Ovary (tissue), 9 donors: ENCODE measurements around the gene AP2A2. TPM values are rescaled to one million over a fixed set of nuclear protein-coding genes. Genes with fewer than 3 reads are reported as not detected.

Experiments
- DNase-seq, 5 donors: peaks; one replicate each; pipeline ENCODE4 v3.0.0-alpha.2; 2019 to 2020
- H3K27ac ChIP-seq, 2 donors: fragments of 200-600 bp; one replicate each; pipeline versions ENCODE4 v1.5.1 to v1.8.0; 2019 to 2022
- H3K27me3 ChIP-seq: fragments of 200-600 bp; one replicate; pipeline ENCODE4 v1.8.0; 2022
- H3K36me3 ChIP-seq: fragments of 200-600 bp; sonication (generic); one replicate; pipeline ENCODE4 v1.5.1; 2019
- H3K4me1 ChIP-seq: one replicate; pipeline ENCODE4 v1.8.1; 2013; ENCODE audit warnings: mild to moderate bottlenecking, moderate library complexity; ENCODE audit not compliant: insufficient read depth
- H3K4me3 ChIP-seq: fragments of 200-600 bp; sonication (generic); one replicate; pipeline ENCODE4 v1.5.1; 2017
- H3K9me3 ChIP-seq, 2 donors: fragments of 200-600 bp in 1 of 2; sonication (generic) in 1 of 2; one replicate each; pipeline versions ENCODE4 v1.5.1 to v1.8.1; 2013 to 2019; ENCODE audit warnings: mild to moderate bottlenecking in 1 of 2, moderate library complexity in 1 of 2
- EP300 ChIP-seq: sonication (generic); formaldehyde crosslinking; IDR thresholded peaks from one replicate; pipeline ENCODE4 v1.6.1; 2017; ENCODE audit warnings: antibody characterized with exemption
- POLR2A ChIP-seq: fragments of 450-650 bp; IDR thresholded peaks from one replicate; pipeline ENCODE4 v1.6.1; 2017; ENCODE audit warnings: antibody characterized with exemption, mild to moderate bottlenecking, moderate library complexity
- WGBS, 3 donors: extraction: QIAGEN DNeasy Blood & Tissue Kit in 1 of 3; methylation state at CpG; one replicate each; pipeline versions ENCODE4 v1.1.5 to v1.1.7; 2013 to 2017; 5-methylcytosine and 5-hydroxymethylcytosine counted together
- intact Hi-C, 4 donors: fragments of 100-400 bp; cut with DNase I; formaldehyde crosslinking; loops; one replicate each; pipeline versions ENCODE4 v1.11.0 to v1.15.1; 2022 to 2023
- polyA plus RNA-seq, 2 donors: library from polyadenylated mRNA; stranded (reverse); fragments of 200-250 nt in 1 of 2; fragments of 350-450 nt in 1 of 2; fragmentation: Illumina TruSeq in 1 of 2; extraction: RNeasy Lipid Tissue Mini Kit (QIAGEN cat#74804) in 1 of 2; gene quantifications; one replicate each; pipeline ENCODE4 v1.2.3, GENCODE V29; 2013 to 2014
- total RNA-seq, 7 donors: library from RNA; depleted of rRNA in 2 of 7; stranded (reverse); fragments of >200 nt in 2 of 7; fragmentation: NEBNext Ultra II Directional in 3 of 7; extraction: Animal tissue kit (Norgen Biotek cat#: 25700) in 3 of 7; gene quantifications; one replicate each; pipeline versions ENCODE4 v1.1.0 to v1.2.4, GENCODE V29; 2016 to 2023
- TF ChIP-seq, protein P1 (sequence below), 3 donors: fragments of 450-650 bp in 2 of 3; fragments of 200-600 bp in 1 of 3; IDR thresholded peaks; one replicate each; pipeline versions ENCODE4 v1.5.1 to v1.8.0; 2016 to 2022; ENCODE audit warnings: antibody characterized with exemption in 3 of 3, mild to moderate bottlenecking in 1 of 3
- donor health status: DM: no; HTN: no; CAD: no; lungs with moderate emphysema.
- donor health status: DM: no; HTN: no; CAD: no.
- donor health status: Bipolar disorder and iron deficiency.
- donor health status: DM: yes; HTN: yes; CAD: no.
- donor health status: DM: no; HTN: no; CAD: no.
- donor health status: DM: yes; HTN: yes; CAD: no.

AP2A2 gene
- total and polyA plus RNA-seq, 9 donors = 27.7 to 151 (median 54.0) TPM

DNA sequence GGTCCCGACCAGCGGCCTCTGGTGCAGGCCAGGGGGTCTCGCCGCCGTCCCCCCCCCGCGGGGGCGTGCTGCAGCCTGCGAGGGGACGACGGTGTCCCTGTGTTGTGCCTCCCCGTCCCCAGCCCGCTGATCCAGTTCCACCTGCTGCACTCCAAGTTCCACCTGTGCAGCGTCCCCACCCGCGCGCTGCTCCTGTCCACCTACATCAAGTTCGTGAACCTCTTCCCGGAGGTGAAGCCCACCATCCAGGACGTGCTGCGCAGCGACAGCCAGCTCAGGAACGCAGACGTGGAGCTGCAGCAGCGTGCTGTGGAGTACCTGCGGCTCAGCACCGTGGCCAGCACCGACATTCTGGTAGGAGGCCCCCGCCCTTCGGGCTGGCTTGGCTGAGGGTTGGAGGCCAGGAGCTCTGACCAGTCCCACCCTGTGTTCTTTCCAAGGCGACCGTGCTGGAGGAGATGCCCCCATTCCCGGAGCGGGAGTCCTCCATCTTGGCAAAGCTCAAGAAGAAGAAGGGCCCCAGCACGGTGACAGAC lies 68.0 kb downstream of the AP2A2 start:
- H3K36me3 ChIP-seq = no peaks in the 10 kb centered on the region
- H3K9me3 ChIP-seq = no peaks in the 10 kb centered on the region

DNA sequence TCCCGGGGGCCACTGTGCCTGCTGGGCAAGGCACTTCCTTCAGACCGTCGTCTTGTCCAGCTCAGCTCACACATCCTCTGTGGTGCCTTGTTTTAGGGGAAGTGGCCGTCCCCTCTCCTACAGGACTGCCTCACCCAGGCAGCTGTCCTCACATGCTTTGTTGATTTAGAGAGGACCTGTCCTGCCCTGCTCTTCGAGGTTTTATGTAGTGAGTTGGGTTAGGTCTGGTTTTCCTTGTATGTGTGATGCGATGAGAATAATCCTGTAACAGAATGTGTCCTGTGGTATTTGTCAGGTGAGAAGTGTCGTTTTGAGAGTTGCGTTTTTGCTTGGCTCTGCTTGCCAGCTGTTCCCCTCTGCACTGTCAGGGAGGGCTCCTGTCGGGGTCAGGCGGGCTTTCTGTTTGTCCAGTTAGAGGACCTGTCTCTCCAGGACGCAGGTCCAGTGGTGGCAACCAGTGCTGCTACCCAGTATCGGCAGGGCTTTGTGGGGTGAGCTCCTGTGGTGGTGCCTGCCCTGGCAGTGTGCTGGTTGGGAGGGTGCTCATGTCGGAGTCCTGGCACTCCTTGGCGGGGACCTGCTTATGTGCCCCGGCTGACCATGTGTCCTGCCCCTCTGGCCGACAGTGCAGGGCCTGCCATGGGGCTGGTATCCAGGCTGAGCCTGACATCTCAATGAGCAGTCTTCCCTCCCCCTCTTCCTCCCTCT lies 69.5 kb downstream of the AP2A2 start:
- 76 to 87% (median 82%) methylated on average over 14 to 16 of the region's 16 CpGs for WGBS, 3 donors
- H3K27me3 ChIP-seq = no peaks in the 10 kb centered on the region
- H3K4me1 ChIP-seq = no peaks in the 10 kb centered on the region
- no peaks in the 10 kb centered on the region for H3K36me3 ChIP-seq
- no peak overlapping the region for H3K4me3 ChIP-seq
- intact Hi-C loops = no loop called here
- no peak for DNase-seq
- TF ChIP-seq POLR2A (no peak), EP300 (no peak)
- TF ChIP-seq, protein P1, sequence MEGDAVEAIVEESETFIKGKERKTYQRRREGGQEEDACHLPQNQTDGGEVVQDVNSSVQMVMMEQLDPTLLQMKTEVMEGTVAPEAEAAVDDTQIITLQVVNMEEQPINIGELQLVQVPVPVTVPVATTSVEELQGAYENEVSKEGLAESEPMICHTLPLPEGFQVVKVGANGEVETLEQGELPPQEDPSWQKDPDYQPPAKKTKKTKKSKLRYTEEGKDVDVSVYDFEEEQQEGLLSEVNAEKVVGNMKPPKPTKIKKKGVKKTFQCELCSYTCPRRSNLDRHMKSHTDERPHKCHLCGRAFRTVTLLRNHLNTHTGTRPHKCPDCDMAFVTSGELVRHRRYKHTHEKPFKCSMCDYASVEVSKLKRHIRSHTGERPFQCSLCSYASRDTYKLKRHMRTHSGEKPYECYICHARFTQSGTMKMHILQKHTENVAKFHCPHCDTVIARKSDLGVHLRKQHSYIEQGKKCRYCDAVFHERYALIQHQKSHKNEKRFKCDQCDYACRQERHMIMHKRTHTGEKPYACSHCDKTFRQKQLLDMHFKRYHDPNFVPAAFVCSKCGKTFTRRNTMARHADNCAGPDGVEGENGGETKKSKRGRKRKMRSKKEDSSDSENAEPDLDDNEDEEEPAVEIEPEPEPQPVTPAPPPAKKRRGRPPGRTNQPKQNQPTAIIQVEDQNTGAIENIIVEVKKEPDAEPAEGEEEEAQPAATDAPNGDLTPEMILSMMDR (IDR thresholded peaks at IDR 0.05) = no peak
- H3K9me3 ChIP-seq = no peaks in the 10 kb centered on the region
- no peak overlapping the region for H3K27ac ChIP-seq

More for the DNA sequence above, 68.0 kb downstream of the AP2A2 start:
- WGBS, 3 donors = 88 to 90% (median 88%) methylated on average over 35 of the region's 35 CpGs
- Histone ChIP-seq H3K4me3 (no peak overlapping the region), H3K27me3 (no peaks in the 10 kb centered on the region), H3K4me1 (no peaks in the 10 kb centered on the region), H3K27ac (no peak overlapping the region)
- intact Hi-C loops = no loop called here
- DNase-seq = no peak
- no peak for TF ChIP-seq POLR2A
- TF ChIP-seq, protein P1 (IDR thresholded peaks at IDR 0.05) = no peak
- no peak for TF ChIP-seq EP300

DNA sequence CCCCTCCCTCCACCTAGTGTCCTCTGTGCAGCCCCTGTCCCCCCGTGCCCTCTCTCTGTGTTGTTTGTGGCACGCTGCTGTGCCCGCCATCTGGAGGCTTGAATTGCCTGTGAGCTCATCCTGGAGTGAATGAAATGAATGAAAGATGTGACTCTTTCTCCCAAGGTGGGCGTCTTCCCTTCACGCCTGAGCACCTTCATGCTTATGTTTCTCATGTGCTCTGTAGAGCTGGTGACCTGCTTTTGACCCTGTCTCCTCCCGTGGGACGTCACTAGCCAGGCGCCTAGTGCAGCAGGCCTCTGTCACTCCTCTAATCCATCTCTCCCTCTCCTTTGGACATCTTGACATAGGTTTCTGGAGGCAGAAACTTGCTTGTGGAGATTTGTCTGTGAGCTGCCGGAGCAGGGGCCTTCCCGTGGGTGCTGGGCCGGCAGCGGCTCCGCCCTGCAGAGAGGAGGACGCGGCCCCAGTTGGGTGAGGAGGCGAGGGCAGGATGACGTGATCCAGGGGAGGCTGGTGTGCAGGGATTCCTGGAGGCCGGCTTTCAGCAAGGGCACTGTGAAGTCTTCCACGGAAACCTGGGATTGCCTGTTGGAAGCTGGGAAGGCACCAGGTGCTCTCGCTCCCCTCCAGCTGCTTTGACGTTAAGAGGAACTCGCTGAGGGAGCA lies 70.2 kb downstream of the AP2A2 start:
- Histone ChIP-seq H3K9me3 (no peaks in the 10 kb centered on the region), H3K4me3 (no peak overlapping the region), H3K27ac (no peak overlapping the region), H3K36me3 (no peaks in the 10 kb centered on the region), H3K4me1 (no peaks in the 10 kb centered on the region), H3K27me3 (no peaks in the 10 kb centered on the region)
- WGBS, 3 donors = 66 to 75% (median 73%) methylated on average over 21 to 22 of the region's 22 CpGs
- DNase-seq = no peak
- intact Hi-C loops = no loop called here
- TF ChIP-seq, protein P1 (IDR thresholded peaks at IDR 0.05) = no peak
- TF ChIP-seq POLR2A (no peak), EP300 (no peak)

DNA sequence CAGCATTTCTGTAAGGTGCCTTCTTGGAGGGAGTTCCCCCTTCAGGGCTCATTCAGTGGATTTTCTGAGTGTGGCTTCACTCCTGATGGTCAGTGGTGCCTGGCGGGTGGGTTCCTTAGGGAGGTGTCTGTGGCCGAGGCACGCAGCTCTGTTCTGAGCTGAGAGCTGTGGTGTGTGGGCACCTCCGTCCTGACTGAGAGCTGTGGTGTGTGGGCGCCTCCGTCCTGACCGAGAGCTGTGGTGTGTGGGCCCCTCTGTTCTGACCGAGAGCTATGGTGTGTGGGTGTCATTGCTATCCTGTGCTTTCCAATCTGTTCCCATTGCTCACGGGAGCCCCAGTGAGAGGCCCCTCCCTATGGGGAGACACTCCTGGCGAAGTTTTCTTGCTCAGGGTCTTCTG lies 71.0 kb downstream of the AP2A2 start:
- TF ChIP-seq POLR2A (no peak), EP300 (no peak)
- TF ChIP-seq, protein P1 (IDR thresholded peaks at IDR 0.05) = no peak
- Histone ChIP-seq H3K27me3 (no peaks in the 10 kb centered on the region), H3K9me3 (no peaks in the 10 kb centered on the region), H3K4me1 (no peaks in the 10 kb centered on the region), H3K36me3 (no peaks in the 10 kb centered on the region), H3K4me3 (no peak overlapping the region), H3K27ac (no peak overlapping the region)
- no peak for DNase-seq
- intact Hi-C loops = no loop called here
- 74 to 92% (median 89%) methylated on average over 10 of the region's 10 CpGs for WGBS, 3 donors
